ENCODE measurements around the gene RRP15.

The RRP15 gene

DNA sequence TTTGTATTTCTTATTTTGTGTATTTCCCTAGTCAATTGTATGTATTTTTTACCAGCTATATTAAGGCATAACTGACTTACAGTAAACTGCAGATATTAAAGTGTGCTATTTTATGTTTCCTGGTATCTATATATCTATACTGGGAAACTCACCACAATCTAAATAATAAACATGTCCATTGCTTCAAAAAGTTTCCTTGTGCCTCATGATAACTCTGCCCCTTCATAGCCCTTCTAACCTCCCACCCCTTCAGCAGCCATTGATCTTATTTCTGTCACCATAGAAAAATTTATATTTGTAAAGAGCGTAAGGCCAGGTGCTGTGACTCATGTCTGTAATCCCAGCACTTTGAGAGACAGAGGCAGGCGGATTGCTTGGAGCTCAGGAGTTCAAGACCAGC lies 9.3 kb upstream of the RRP15 start:
- H3K14ac ChIP-seq (ENCODE audit: low read length), result no peak overlapping the region
- no peak for DNase-seq
- no CpG with 5 or more reads among the region's 2 CpGs for WGBS (ENCODE audit: extremely low coverage, insufficient coverage, insufficient read length)

DNA sequence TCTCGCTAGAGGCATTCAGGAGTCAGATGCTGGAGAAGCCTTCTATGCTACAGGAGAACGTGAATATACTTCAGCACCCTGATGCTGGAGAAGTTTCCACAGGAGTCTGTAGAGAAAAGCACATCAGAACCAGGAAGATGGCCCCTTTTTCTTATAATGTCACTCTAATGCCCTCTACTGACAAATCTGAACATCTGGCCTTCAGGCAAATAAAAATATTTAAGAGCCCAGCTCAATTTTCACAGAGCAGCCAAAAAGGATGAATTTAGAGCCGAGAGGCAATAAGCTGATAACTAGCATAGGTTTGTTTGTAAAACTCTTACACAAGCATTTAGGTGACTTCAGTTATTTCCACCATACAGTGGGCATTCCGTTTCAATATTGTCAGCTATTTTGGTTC lies 3.8 kb upstream of the RRP15 start:
- Histone ChIP-seq H3K36me3 (ENCODE audit: control insufficient read depth in 1 of 2, insufficient read depth in 2 of 2, low read length in 2 of 2) (no peaks in the 10 kb centered on the region), H2AK5ac (ENCODE audit: low read length) (no peak overlapping the region), H3K23ac (ENCODE audit: low read length) (no peak overlapping the region), H3K9me3 (ENCODE audit: insufficient read depth, low read depth, low read length) (peaks cover 2% of the 10 kb centered on the region), H3K14ac (ENCODE audit: low read length) (no peak overlapping the region), H3K4me1 (ENCODE audit: control insufficient read depth in 1 of 2, insufficient read depth in 2 of 2, low read length in 2 of 2) (peaks cover 5 to 7% of the 10 kb centered on the region in 2 experiments), H3K9ac (ENCODE audit: low read length) (no peak overlapping the region), H3K4me3 (ENCODE audit: low read depth, low read length) (no peak overlapping the region), H4K8ac (ENCODE audit: low read depth, low read length) (no peak overlapping the region), H3K79me2 (ENCODE audit: control insufficient read depth, insufficient read depth, low read length, poor library complexity) (peaks cover 8% of the 10 kb centered on the region), H3K4ac (ENCODE audit: low read depth, low read length) (no peak overlapping the region), H3K18ac (ENCODE audit: low read length) (no peak overlapping the region), H2BK5ac (ENCODE audit: low read depth, low read length, poor library complexity) (no peak overlapping the region), H3K4me2 (ENCODE audit: low read length) (no peak overlapping the region), H2BK120ac (ENCODE audit: insufficient read depth, low read length, poor library complexity) (no peak overlapping the region), H2AFZ (ENCODE audit: insufficient read depth, low read length, poor library complexity) (no peak overlapping the region), H4K12ac (ENCODE audit: low read depth, low read length) (no peak overlapping the region), H4K91ac (ENCODE audit: low read depth, low read length) (no peak overlapping the region), H2BK12ac (ENCODE audit: low read length) (no peak overlapping the region), H3K27ac (ENCODE audit: low read depth, low read length) (no peak overlapping the region), H3K79me1 (ENCODE audit: low read length) (peaks cover 6% of the 10 kb centered on the region), H3K27me3 (ENCODE audit: insufficient read depth, low read length) (no peaks in the 10 kb centered on the region)
- DNase-seq, result peak in 1 of 2 donors; percentile 20
- WGBS (ENCODE audit: extremely low coverage, insufficient coverage, insufficient read length), result no CpG with 5 or more reads among the region's 4 CpGs

More for the DNA sequence above, 9.3 kb upstream of the RRP15 start:
- H3K4ac ChIP-seq (ENCODE audit: low read depth, low read length), result no peak overlapping the region
- H3K9me3 ChIP-seq (ENCODE audit: insufficient read depth, low read depth, low read length), result no peaks in the 10 kb centered on the region
- H2BK12ac ChIP-seq (ENCODE audit: low read length), result no peak overlapping the region
- no peaks in the 10 kb centered on the region for H3K79me2 ChIP-seq (ENCODE audit: control insufficient read depth, insufficient read depth, low read length, poor library complexity)
- H4K91ac ChIP-seq (ENCODE audit: low read depth, low read length), result no peak overlapping the region
- no peak overlapping the region for H4K12ac ChIP-seq (ENCODE audit: low read depth, low read length)
- no peak overlapping the region for H3K23ac ChIP-seq (ENCODE audit: low read length)
- no peak overlapping the region for H3K18ac ChIP-seq (ENCODE audit: low read length)
- no peak overlapping the region for H2AK5ac ChIP-seq (ENCODE audit: low read length)
- H3K36me3 ChIP-seq (ENCODE audit: control insufficient read depth in 1 of 2, insufficient read depth in 2 of 2, low read length in 2 of 2), result no peaks in the 10 kb centered on the region
- H3K9ac ChIP-seq (ENCODE audit: low read length), result no peak overlapping the region
- no peak overlapping the region for H3K27ac ChIP-seq (ENCODE audit: low read depth, low read length)
- no peak overlapping the region for H2BK120ac ChIP-seq (ENCODE audit: insufficient read depth, low read length, poor library complexity)
- no peaks in the 10 kb centered on the region for H3K27me3 ChIP-seq (ENCODE audit: insufficient read depth, low read length)
- no peak overlapping the region for H4K8ac ChIP-seq (ENCODE audit: low read depth, low read length)
- no peaks in the 10 kb centered on the region for H3K79me1 ChIP-seq (ENCODE audit: low read length)
- H3K4me2 ChIP-seq (ENCODE audit: low read length), result no peak overlapping the region
- H3K4me3 ChIP-seq (ENCODE audit: low read depth, low read length), result no peak overlapping the region
- H2AFZ ChIP-seq (ENCODE audit: insufficient read depth, low read length, poor library complexity), result no peak overlapping the region
- no peak overlapping the region for H2BK5ac ChIP-seq (ENCODE audit: low read depth, low read length, poor library complexity)
- H3K4me1 ChIP-seq (ENCODE audit: control insufficient read depth in 1 of 2, insufficient read depth in 2 of 2, low read length in 2 of 2), result no peaks in the 10 kb centered on the region

DNA sequence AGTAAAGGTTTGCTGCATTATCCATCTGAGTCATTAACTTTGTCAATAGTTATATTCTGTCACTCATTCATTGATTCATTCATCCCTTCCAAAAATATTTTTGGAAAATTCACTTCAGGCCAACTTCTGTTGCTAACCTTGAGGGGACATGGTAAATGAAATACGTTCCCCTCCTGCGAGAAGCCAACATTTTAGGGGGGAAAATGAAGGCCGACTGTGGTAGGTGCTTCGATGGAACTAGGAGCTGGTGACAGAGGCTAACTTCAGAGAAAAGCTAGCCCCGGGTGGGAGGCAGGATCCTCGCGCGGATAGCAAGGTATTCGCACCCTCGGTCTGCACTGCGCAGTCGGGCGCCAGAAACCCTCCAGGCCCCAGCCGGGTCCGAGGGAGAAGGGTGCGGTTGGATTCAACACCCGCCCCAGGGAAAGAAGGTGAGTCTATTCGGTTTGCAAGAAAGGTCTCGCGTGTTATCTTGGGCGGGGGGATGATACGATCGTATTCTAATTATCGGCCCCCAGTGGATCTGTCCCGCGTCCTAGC lies 646 bp upstream of the RRP15 start:
- H3K9ac ChIP-seq (ENCODE audit: low read length), result peak overlapping the region; percentile 72
- H2BK120ac ChIP-seq (ENCODE audit: insufficient read depth, low read length, poor library complexity), result peak overlapping the region; percentile 37
- H2BK5ac ChIP-seq (ENCODE audit: low read depth, low read length, poor library complexity), result no peak overlapping the region
- peak overlapping the region; percentile 31 for H3K18ac ChIP-seq (ENCODE audit: low read length)
- peaks cover 8% of the 10 kb centered on the region for H3K79me2 ChIP-seq (ENCODE audit: control insufficient read depth, insufficient read depth, low read length, poor library complexity)
- H3K9me3 ChIP-seq (ENCODE audit: insufficient read depth, low read depth, low read length), result peaks cover 2% of the 10 kb centered on the region
- peak overlapping the region; percentile 6 for H3K4ac ChIP-seq (ENCODE audit: low read depth, low read length)
- no peak overlapping the region for H3K23ac ChIP-seq (ENCODE audit: low read length)
- no CpG with 5 or more reads among the region's 26 CpGs for WGBS (ENCODE audit: extremely low coverage, insufficient coverage, insufficient read length)
- no peak overlapping the region for H2AK5ac ChIP-seq (ENCODE audit: low read length)
- H3K4me2 ChIP-seq (ENCODE audit: low read length), result peak overlapping the region; percentile 86
- H2AFZ ChIP-seq (ENCODE audit: insufficient read depth, low read length, poor library complexity), result peak overlapping the region; percentile 62
- peak overlapping the region; percentile 30 for H3K14ac ChIP-seq (ENCODE audit: low read length)
- H3K27ac ChIP-seq (ENCODE audit: low read depth, low read length), result peak overlapping the region; percentile 50
- H3K4me3 ChIP-seq (ENCODE audit: low read depth, low read length), result peak overlapping the region; percentile 77
- H3K36me3 ChIP-seq (ENCODE audit: control insufficient read depth in 1 of 2, insufficient read depth in 2 of 2, low read length in 2 of 2), result no peaks in the 10 kb centered on the region
- no peak for DNase-seq
- H3K4me1 ChIP-seq (ENCODE audit: control insufficient read depth in 1 of 2, insufficient read depth in 2 of 2, low read length in 2 of 2), result peaks cover 5 to 8% of the 10 kb centered on the region in 2 experiments
- peak overlapping the region; percentile 86 for H4K8ac ChIP-seq (ENCODE audit: low read depth, low read length)
- no peaks in the 10 kb centered on the region for H3K27me3 ChIP-seq (ENCODE audit: insufficient read depth, low read length)
- peak overlapping the region; percentile 59 for H4K91ac ChIP-seq (ENCODE audit: low read depth, low read length)
- no peak overlapping the region for H2BK12ac ChIP-seq (ENCODE audit: low read length)
- peaks cover 6% of the 10 kb centered on the region for H3K79me1 ChIP-seq (ENCODE audit: low read length)
- H4K12ac ChIP-seq (ENCODE audit: low read depth, low read length), result peak overlapping the region; percentile 61

DNA sequence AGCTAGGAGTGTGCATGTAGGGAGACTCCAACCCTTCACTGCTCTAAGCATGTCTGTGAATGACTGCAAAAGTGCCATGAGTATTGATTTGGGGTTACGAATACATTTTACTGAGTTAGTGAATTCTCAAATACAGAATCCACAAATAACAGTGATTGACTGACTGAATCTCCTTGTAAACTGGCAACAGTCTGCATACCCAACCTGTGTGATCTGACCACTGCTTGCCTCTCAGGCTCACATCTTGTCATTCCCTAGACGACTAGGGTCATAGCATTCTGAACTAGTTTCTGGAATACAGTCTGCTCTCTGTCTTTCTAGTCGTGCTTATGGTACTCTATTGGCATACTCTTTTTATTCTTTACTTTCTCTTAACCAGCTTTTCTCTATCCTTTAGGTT lies 7.4 kb downstream of the RRP15 start:
- Histone ChIP-seq H3K18ac (ENCODE audit: low read length) (no peak overlapping the region), H3K4me3 (ENCODE audit: low read depth, low read length) (no peak overlapping the region), H2BK5ac (ENCODE audit: low read depth, low read length, poor library complexity) (no peak overlapping the region), H3K36me3 (ENCODE audit: control insufficient read depth in 1 of 2, insufficient read depth in 2 of 2, low read length in 2 of 2) (peaks cover 0 to 2% of the 10 kb centered on the region in 2 experiments), H3K4me2 (ENCODE audit: low read length) (no peak overlapping the region), H4K12ac (ENCODE audit: low read depth, low read length) (no peak overlapping the region), H3K27me3 (ENCODE audit: insufficient read depth, low read length) (no peaks in the 10 kb centered on the region), H3K79me2 (ENCODE audit: control insufficient read depth, insufficient read depth, low read length, poor library complexity) (no peaks in the 10 kb centered on the region), H3K23ac (ENCODE audit: low read length) (no peak overlapping the region), H3K4ac (ENCODE audit: low read depth, low read length) (no peak overlapping the region), H2AK5ac (ENCODE audit: low read length) (no peak overlapping the region), H2BK12ac (ENCODE audit: low read length) (no peak overlapping the region), H3K9ac (ENCODE audit: low read length) (no peak overlapping the region), H4K91ac (ENCODE audit: low read depth, low read length) (no peak overlapping the region), H3K79me1 (ENCODE audit: low read length) (no peaks in the 10 kb centered on the region), H3K27ac (ENCODE audit: low read depth, low read length) (no peak overlapping the region), H2BK120ac (ENCODE audit: insufficient read depth, low read length, poor library complexity) (no peak overlapping the region), H4K8ac (ENCODE audit: low read depth, low read length) (no peak overlapping the region), H3K4me1 (ENCODE audit: control insufficient read depth in 1 of 2, insufficient read depth in 2 of 2, low read length in 2 of 2) (no peaks in the 10 kb centered on the region), H2AFZ (ENCODE audit: insufficient read depth, low read length, poor library complexity) (no peak overlapping the region), H3K14ac (ENCODE audit: low read length) (no peak overlapping the region), H3K9me3 (ENCODE audit: insufficient read depth, low read depth, low read length) (no peaks in the 10 kb centered on the region)
- no peak for DNase-seq
- WGBS (ENCODE audit: extremely low coverage, insufficient coverage, insufficient read length), result no CpG with 5 or more reads among the region's 3 CpGs

Measured in trophoblast cell (in vitro differentiated cells and primary cell).